H1 (cell line): ENCODE results near the gene ARHGAP10. TPM values are rescaled to one million over a fixed set of nuclear protein-coding genes. Genes with fewer than 3 reads are reported as not detected.

Experiments used
- CTCF ChIA-PET: fragments of 300-600 bp; sonication (Branson Sonifier 250); formaldehyde crosslinking; loops from one replicate; lab custom pipeline; 2021; ENCODE audit not compliant: partially characterized antibody; lab: Charles Lee
- POLR2A ChIA-PET: fragments of 300-600 bp; sonication (Branson Sonifier 250); formaldehyde crosslinking; loops from one replicate; lab custom pipeline; 2021; ENCODE audit warnings: inconsistent platforms; ENCODE audit not compliant: partially characterized antibody; lab: Charles Lee
- DNase-seq, 2 experiments: peaks; one replicate each; pipeline versions ENCODE4 v3.0.0 to v3.0.0-alpha.2; 2010 to 2022; ENCODE audit warnings: low spot score in 2 of 2, low read depth in 1 of 2, mixed read lengths in 1 of 2
- FAIRE-seq: peaks from 2 replicates; lab custom pipeline; 2011; peaks lifted over from hg19 to GRCh38; lab: Jason Lieb, UNC
- H2AFZ ChIP-seq: 2 replicates; pipeline ENCODE4 v1.8.1; 2012; ENCODE audit warnings: low read length, inconsistent platforms
- H2AK5ac ChIP-seq: 2 replicates; pipeline ENCODE4 v1.6.1; 2013; ENCODE audit warnings: low read depth, low read length
- H2BK120ac ChIP-seq: replicated peaks from 2 replicates; pipeline ENCODE3; 2013; ENCODE audit warnings: low read depth, low read length, inconsistent platforms
- H2BK12ac ChIP-seq: 2 replicates; pipeline ENCODE4 v1.6.1; 2013; ENCODE audit warnings: low read depth, low read length
- H2BK15ac ChIP-seq: 2 replicates; pipeline ENCODE4 v1.6.1; 2013; ENCODE audit warnings: low read length
- H2BK20ac ChIP-seq: 2 replicates; pipeline ENCODE4 v1.6.1; 2013; ENCODE audit warnings: low read length
- H2BK5ac ChIP-seq: 2 replicates; pipeline ENCODE4 v1.6.1; 2013; ENCODE audit warnings: low read depth, low read length
- H3K14ac ChIP-seq: 2 replicates; pipeline ENCODE4 v1.6.1; 2013; ENCODE audit warnings: inconsistent platforms; ENCODE audit not compliant: insufficient read length
- H3K18ac ChIP-seq: 2 replicates; pipeline ENCODE4 v1.6.1; 2013; ENCODE audit warnings: low read length; ENCODE audit errors: extremely low read depth
- H3K23ac ChIP-seq: 2 replicates; pipeline ENCODE4 v1.6.1; 2013; ENCODE audit warnings: inconsistent platforms; ENCODE audit not compliant: insufficient read length
- H3K23me2 ChIP-seq: 2 replicates; pipeline ENCODE4 v1.6.1; 2013; ENCODE audit warnings: low read depth, low read length
- H3K27ac ChIP-seq: 2 replicates; pipeline ENCODE4 v1.6.1; 2011; ENCODE audit warnings: low read depth, low read length, inconsistent platforms
- H3K27me3 ChIP-seq, 4 experiments: replicated peaks in 1 of 4; 1 replicate in 1 of 4; 2 replicates in 3 of 4; pipeline versions ENCODE4 v1.6.1 to v1.8.1; 2011 to 2013; ENCODE audit warnings: low read length in 3 of 4, mild to moderate bottlenecking in 3 of 4, inconsistent platforms in 2 of 4, mixed read lengths in 2 of 4, moderate library complexity in 1 of 4; ENCODE audit not compliant: control insufficient read depth in 3 of 4, insufficient read depth in 3 of 4; ENCODE audit errors: extremely low read depth in 1 of 4
- H3K36me3 ChIP-seq, 4 experiments: 2 replicates each; pipeline versions ENCODE4 v1.6.1 to v1.8.1; 2011 to 2013; ENCODE audit warnings: mild to moderate bottlenecking in 4 of 4, low read length in 3 of 4, moderate library complexity in 2 of 4, control low read depth in 1 of 4, inconsistent platforms in 1 of 4; ENCODE audit not compliant: insufficient read depth in 4 of 4, control insufficient read depth in 2 of 4
- H3K4ac ChIP-seq: replicated peaks from 2 replicates; pipeline ENCODE3; 2013; ENCODE audit warnings: low read length, low read depth, mixed read lengths, inconsistent platforms; ENCODE audit not compliant: insufficient read length
- H3K4me1 ChIP-seq, 4 experiments: replicated peaks in 1 of 4; 1 replicate in 1 of 4; 2 replicates in 3 of 4; pipeline versions ENCODE4 v1.6.1 to v1.8.1; 2011 to 2013; ENCODE audit warnings: low read length in 3 of 4, inconsistent platforms in 2 of 4, mixed read lengths in 1 of 4; ENCODE audit not compliant: insufficient read depth in 4 of 4, control insufficient read depth in 3 of 4
- H3K4me2 ChIP-seq, 2 experiments: 2 replicates each; pipeline versions ENCODE4 v1.6.1 to v1.8.1; 2011 to 2013; ENCODE audit warnings: low read depth in 2 of 2, low read length in 2 of 2, control low read depth in 1 of 2, inconsistent platforms in 1 of 2, mild to moderate bottlenecking in 1 of 2; ENCODE audit not compliant: insufficient read depth in 1 of 2
- H3K4me3 ChIP-seq, 4 experiments: fragments of 200-600, 300-600 bp in 1 of 4; sonication (generic), shearing (Covaris generic), sonication (Bioruptor Twin) in 1 of 4; 2 replicates each; pipeline versions ENCODE4 v1.5.1 to v1.8.1; 2011 to 2016; ENCODE audit warnings: low read length in 4 of 4, low read depth in 3 of 4, control low read depth in 2 of 4, inconsistent platforms in 2 of 4, mild to moderate bottlenecking in 2 of 4, mixed read lengths in 1 of 4, moderate library complexity in 1 of 4; ENCODE audit not compliant: insufficient read depth in 2 of 4; ENCODE audit errors: extremely low read depth in 1 of 4
- H3K56ac ChIP-seq: replicated peaks from 2 replicates; pipeline ENCODE3; 2013; ENCODE audit warnings: low read depth, mild to moderate bottlenecking, mixed read lengths, low read length, inconsistent platforms; ENCODE audit not compliant: insufficient read length
- H3K79me1 ChIP-seq: 2 replicates; pipeline ENCODE4 v1.6.1; 2013; ENCODE audit warnings: low read depth, low read length, control low read depth
- H3K79me2 ChIP-seq, 2 experiments: 2 replicates each; pipeline versions ENCODE4 v1.6.1 to v1.8.1; 2012 to 2013; ENCODE audit warnings: low read length in 2 of 2, mild to moderate bottlenecking in 2 of 2, inconsistent platforms in 1 of 2; ENCODE audit not compliant: insufficient read depth in 2 of 2, control insufficient read depth in 1 of 2
- H3K9ac ChIP-seq, 4 experiments: replicated peaks in 1 of 4; 1 replicate in 1 of 4; 2 replicates in 3 of 4; pipeline versions ENCODE4 v1.6.1 to v1.8.1; 2011 to 2013; ENCODE audit warnings: low read depth in 3 of 4, low read length in 3 of 4, control low read depth in 2 of 4, mild to moderate bottlenecking in 2 of 4, moderate library complexity in 2 of 4, inconsistent platforms in 1 of 4; ENCODE audit errors: extremely low read depth in 1 of 4
- H3K9me3 ChIP-seq, 2 experiments: 2 replicates each; pipeline versions ENCODE4 v1.6.1 to v1.8.1; 2012 to 2013; ENCODE audit warnings: mild to moderate bottlenecking in 2 of 2, moderate library complexity in 2 of 2, control low read depth in 1 of 2, inconsistent platforms in 1 of 2, low read depth in 1 of 2, low read length in 1 of 2, mixed read lengths in 1 of 2; ENCODE audit not compliant: insufficient read depth in 2 of 2
- H4K20me1 ChIP-seq, 2 experiments: replicated peaks in 1 of 2; 2 replicates each; pipeline versions ENCODE3 to v1.8.1; 2011 to 2013; ENCODE audit warnings: inconsistent platforms in 2 of 2, low read length in 2 of 2, mild to moderate bottlenecking in 1 of 2; ENCODE audit not compliant: insufficient read depth in 2 of 2, control insufficient read depth in 1 of 2
- H4K5ac ChIP-seq: 2 replicates; pipeline ENCODE4 v1.6.1; 2013; ENCODE audit warnings: low read length, low read depth, mixed read lengths, inconsistent platforms; ENCODE audit not compliant: insufficient read length
- H4K8ac ChIP-seq: 2 replicates; pipeline ENCODE4 v1.8.0; 2013; ENCODE audit warnings: mild to moderate bottlenecking, moderate library complexity, low read length, inconsistent platforms; ENCODE audit not compliant: insufficient read depth; ENCODE audit errors: extremely low read depth
- H4K91ac ChIP-seq: replicated peaks from 2 replicates; pipeline ENCODE3; 2013; ENCODE audit warnings: low read length, mixed read lengths, inconsistent platforms; ENCODE audit not compliant: insufficient read length
- CBX5 ChIP-seq: fragments of 300-800, 300-1000 bp; sonication (generic); IDR thresholded peaks from 2 replicates; pipeline ENCODE4 v1.7.1; 2016; ENCODE audit warnings: antibody characterized with exemption, low read length, low read depth
- KDM4A ChIP-seq: IDR thresholded peaks from one replicate; pipeline ENCODE4 v1.7.1; 2012; ENCODE audit warnings: low read depth, mild to moderate bottlenecking, moderate library complexity, low read length, inconsistent platforms; ENCODE audit not compliant: severe bottlenecking
- KDM5A ChIP-seq: fragments of 200-600 bp; IDR thresholded peaks from 2 replicates; pipeline ENCODE4 v1.7.1; 2012; ENCODE audit warnings: mild to moderate bottlenecking, low read length, inconsistent platforms, mixed read lengths
- RAD21 ChIP-seq, 2 experiments: IDR thresholded peaks in 1 of 2; conservative IDR thresholded peaks in 1 of 2; 2 replicates each; pipeline ENCODE4 v1.6.1; 2011; ENCODE audit warnings: low read depth in 2 of 2, low read length in 2 of 2, improper control_type of control experiment in 1 of 2, inconsistent platforms in 1 of 2, mild to moderate bottlenecking in 1 of 2, moderate library complexity in 1 of 2
- TEAD4 ChIP-seq: IDR thresholded peaks from 2 replicates; pipeline ENCODE4 v1.6.1; 2012; ENCODE audit warnings: low read depth, low read length, inconsistent platforms, mixed read lengths
- WGBS, 2 experiments: shearing (Covaris generic) in 1 of 2; methylation state at CpG; one replicate each; pipeline versions ENCODE4 v1.1.6 to v1.1.7; 2013 to 2015; ENCODE audit warnings: low lambda C conversion rate in 2 of 2, mixed read lengths in 2 of 2, inconsistent platforms in 1 of 2, low coverage in 1 of 2, missing lambda C conversion rate in 1 of 2; ENCODE audit not compliant: insufficient replicate concordance in 2 of 2, insufficient coverage in 1 of 2, insufficient read length in 1 of 2; ENCODE audit errors: extremely low coverage in 1 of 2, missing lambda C conversion rate in 1 of 2; 5-methylcytosine and 5-hydroxymethylcytosine counted together
- polyA plus RNA-seq, 7 experiments: library from polyadenylated mRNA; depleted of rRNA in 3 of 7; stranded (reverse) in 5 of 7; unstranded in 2 of 7; fragments of >200 nt in 5 of 7; fragments of 200-250 nt in 2 of 7; gene quantifications; 1 replicate in 5 of 7; 2 replicates in 1 of 7; 4 replicates in 1 of 7; pipeline versions ENCODE4 v1.2.1 to v1.2.3, GENCODE V29; 2011 to 2013; ENCODE audit warnings: missing spikeins in 2 of 7, mixed read lengths in 2 of 7
- total RNA-seq: library from RNA; stranded (reverse); fragmentation: NEBNext Ultra II Directional; extraction: Animal tissue kit (Norgen Biotek cat#: 25700); gene quantifications from 2 replicates; pipeline ENCODE4 v1.2.1, GENCODE V29; 2021
- TF ChIP-seq, protein P1 (sequence below): IDR thresholded peaks from 2 replicates; pipeline ENCODE4 v1.6.1; 2012; ENCODE audit warnings: low read length, inconsistent platforms

The ARHGAP10 gene
- total and polyA plus RNA-seq, 2 of the 8 experiments (the other 6 are each of a cell fraction or from before 2014, with no cell fraction given), result 3.7 to 6.1 TPM

- Histone ChIP-seq H3K4me2 (no peak overlapping the region), H3K14ac (no peak overlapping the region), H3K23ac (no peak overlapping the region), H2AK5ac (no peak overlapping the region), H3K4ac (no peak overlapping the region), H3K23me2 (no peaks in the 10 kb centered on the region), H3K4me3 (no peak overlapping the region), H4K8ac (peak overlapping the region; percentile 83; the same call in 1 of the 2 replicates), H3K27ac (no peak overlapping the region), H4K5ac (no peak overlapping the region), H3K18ac (no peak overlapping the region), H3K56ac (no peak overlapping the region), H2BK15ac (no peak overlapping the region), H3K36me3 (no peaks in the 10 kb centered on the region), H4K20me1 (peaks cover 0 to 2% of the 10 kb centered on the region in 2 experiments), H2BK120ac (no peak overlapping the region), H3K79me1 (no peaks in the 10 kb centered on the region; the same call in 1 of the 2 replicates), H2BK5ac (no peak overlapping the region), H2BK20ac (no peak overlapping the region), H4K91ac (no peak overlapping the region), H2AFZ (no peak overlapping the region), H3K27me3 (no peaks in the 10 kb centered on the region), H3K9me3 (no peaks in the 10 kb centered on the region), H2BK12ac (no peak overlapping the region), H3K9ac (no peak overlapping the region), H3K79me2 (no peaks in the 10 kb centered on the region; a peak in 1 of 4 replicates), H3K4me1 (no peaks in the 10 kb centered on the region)
- no peak for FAIRE-seq
- POLR2A ChIA-PET, result no interaction called here
- no peak for DNase-seq
- TF ChIP-seq KDM4A, result no peak
- no peak for TF ChIP-seq KDM5A
- no peak for TF ChIP-seq RAD21 (IDR thresholded peaks at IDR 0.05 in 1 of 2, conservative IDR thresholded peaks at IDR 0.05 in 1 of 2; ENCODE audit: low read depth in 2 of 2, low read length in 2 of 2)
- no peak for TF ChIP-seq TEAD4
- no peak for TF ChIP-seq CBX5
- TF ChIP-seq, protein P1, sequence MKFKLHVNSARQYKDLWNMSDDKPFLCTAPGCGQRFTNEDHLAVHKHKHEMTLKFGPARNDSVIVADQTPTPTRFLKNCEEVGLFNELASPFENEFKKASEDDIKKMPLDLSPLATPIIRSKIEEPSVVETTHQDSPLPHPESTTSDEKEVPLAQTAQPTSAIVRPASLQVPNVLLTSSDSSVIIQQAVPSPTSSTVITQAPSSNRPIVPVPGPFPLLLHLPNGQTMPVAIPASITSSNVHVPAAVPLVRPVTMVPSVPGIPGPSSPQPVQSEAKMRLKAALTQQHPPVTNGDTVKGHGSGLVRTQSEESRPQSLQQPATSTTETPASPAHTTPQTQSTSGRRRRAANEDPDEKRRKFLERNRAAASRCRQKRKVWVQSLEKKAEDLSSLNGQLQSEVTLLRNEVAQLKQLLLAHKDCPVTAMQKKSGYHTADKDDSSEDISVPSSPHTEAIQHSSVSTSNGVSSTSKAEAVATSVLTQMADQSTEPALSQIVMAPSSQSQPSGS, result no peak
- WGBS, 2 experiments, result 89% methylated on average over 10 of the region's 10 CpGs; no CpG with 5 or more reads in 1 of the 2 experiments
- CTCF ChIA-PET, result interaction anchor here (0.6 to 2.2 kb wide), 5 partner anchors 35 to 72 kb away, joined by 3 to 9 read pairs (median 4); no protein-coding TSS in a partner anchor
Measured at GRCh38 chr4:147776716-147777115, 44.8 kb downstream of the ARHGAP10 start.
